ENCODE data around the gene RFX7.
"Not testable (repeated sequence)": the region's sequence is repeated elsewhere in the genome, so short reads cannot be mapped to it uniquely, and the experiment has no call there.

RFX7 gene

GRCh38 chr15:56203312-56203922 is 40.3 kb downstream of the RFX7 start:
- DNase-seq: not testable (repeated sequence)

- DNase-seq: no peak
Observed at GRCh38 chr15:56202701-56203100, 41.0 kb downstream of the RFX7 start.

GRCh38 chr15:56199038-56199437 is 44.6 kb downstream of the RFX7 start:
- no peak for DNase-seq

DNA sequence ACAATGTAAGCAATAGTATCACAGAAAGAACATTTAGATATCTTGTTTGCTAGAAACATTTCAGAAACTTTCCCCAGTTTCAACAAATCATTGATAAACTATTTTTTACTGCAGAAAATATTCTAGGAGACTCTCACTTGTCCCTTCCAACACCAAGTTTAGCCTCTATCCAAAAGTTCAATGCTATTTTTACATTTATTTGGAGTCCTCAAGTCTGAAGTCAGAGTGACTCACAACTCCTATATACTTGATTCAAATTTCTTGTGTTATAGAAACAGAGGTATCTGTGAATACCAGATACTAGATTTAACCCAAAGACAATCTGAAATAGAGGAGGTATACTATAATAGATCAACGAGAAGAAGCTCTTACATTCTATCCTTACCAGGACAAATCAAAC is 49.6 kb downstream of the RFX7 start:
- DNase-seq: no peak

DNA sequence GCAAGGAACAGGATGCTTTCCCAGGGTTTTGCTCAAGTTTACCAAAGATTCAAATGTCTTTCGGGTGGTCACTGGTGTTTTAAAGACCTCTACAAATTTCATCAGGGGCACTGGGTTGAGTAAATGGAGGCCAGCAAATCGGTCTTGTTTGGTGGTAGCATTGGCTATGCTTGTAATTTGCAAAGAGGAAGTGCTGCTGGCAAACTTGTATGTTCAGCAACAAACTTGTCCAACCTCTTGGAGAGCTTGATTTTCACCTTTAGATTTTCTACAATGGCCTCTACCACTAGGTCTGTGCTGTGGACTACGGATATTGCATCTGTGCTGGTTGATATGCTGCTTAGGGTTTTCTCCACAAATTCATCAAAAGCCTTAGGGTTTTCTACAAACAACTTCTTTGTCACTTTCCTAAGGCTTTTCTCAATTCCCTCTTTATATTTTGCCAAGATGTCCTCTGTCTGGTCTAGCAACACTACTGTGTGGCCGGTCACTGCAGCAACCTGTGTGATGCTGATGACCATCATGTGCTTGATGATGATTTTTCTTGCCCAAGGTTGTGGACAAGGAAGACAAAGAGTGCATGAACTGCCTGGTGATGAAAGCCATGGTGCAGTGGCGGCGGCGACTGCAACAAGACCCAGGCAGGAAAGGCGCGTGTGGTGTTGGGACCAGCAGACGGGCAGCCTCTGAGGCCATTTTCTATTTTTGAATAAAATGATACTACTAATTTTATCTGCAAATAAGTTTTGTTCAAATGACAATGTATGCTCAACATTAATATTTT is 50.8 kb downstream of the RFX7 start:
- no peak for DNase-seq

GRCh38 chr15:56187665-56188064 is 56.0 kb downstream of the RFX7 start:
- no peak for DNase-seq

GRCh38 chr15:56185980-56186379 is 57.7 kb downstream of the RFX7 start:
- DNase-seq: no peak

GRCh38 chr15:56184516-56184915 is 59.2 kb downstream of the RFX7 start:
- no peak for DNase-seq

DNA sequence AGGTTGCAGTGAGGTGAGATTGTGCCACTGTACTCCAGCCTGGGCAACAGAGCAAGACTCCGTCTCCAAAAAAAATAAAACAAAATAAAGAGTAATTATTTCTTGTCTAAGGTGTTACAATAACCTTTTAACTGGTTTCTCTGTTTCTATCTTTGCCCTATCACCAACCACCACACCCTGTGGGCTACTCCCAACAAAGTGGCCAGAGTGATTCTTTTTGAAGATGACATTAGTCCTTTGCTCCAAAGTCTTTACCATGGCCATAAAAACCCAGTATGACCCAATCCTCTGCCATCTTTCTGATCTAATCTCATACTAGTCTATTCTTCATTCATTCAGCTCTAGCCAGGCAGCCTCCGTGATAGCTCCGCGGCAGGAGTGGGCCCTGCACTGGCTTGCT is 62.8 kb downstream of the RFX7 start:
- no peak for DNase-seq

DNA sequence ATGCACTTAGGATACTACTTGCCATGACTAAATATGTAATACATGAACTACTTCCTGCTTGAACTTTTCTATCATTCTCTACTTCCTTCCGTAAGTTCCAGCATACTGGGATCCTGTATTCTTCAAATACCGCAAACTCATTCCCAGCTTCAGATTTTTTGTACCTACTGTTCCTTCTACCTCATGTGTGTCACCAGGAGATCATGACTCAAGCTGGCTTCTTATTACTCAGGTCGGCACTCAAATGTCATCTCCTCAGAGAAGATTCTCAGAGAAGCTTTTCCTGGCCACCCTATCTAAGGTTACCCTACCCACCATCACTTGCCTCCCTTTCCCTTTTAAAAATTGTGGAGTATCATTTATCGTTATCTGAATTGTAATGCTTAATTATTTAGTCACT is 66.7 kb downstream of the RFX7 start:
- DNase-seq: no peak

- DNase-seq: no peak
Observed at GRCh38 chr15:56175788-56176187, 67.9 kb downstream of the RFX7 start.

DNA sequence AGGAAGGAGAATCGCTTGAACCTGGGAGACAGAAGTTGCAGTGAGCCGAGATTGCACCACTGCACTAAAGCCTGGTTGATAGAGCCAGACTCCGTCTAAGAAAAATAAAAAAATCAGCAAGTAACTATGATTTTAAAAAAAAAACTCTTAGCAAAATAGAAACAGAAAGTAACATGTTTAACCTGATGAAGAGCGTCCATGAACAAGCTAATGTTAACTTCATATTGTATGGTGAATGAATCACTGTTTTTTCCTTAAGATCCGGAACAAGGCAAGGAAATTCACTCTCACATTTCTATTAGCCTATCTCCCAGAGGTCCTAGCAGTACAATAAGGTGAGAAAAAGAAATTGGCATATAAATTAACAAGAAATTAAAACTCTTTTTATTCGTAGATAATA is 69.0 kb downstream of the RFX7 start:
- DNase-seq: no peak

DNA sequence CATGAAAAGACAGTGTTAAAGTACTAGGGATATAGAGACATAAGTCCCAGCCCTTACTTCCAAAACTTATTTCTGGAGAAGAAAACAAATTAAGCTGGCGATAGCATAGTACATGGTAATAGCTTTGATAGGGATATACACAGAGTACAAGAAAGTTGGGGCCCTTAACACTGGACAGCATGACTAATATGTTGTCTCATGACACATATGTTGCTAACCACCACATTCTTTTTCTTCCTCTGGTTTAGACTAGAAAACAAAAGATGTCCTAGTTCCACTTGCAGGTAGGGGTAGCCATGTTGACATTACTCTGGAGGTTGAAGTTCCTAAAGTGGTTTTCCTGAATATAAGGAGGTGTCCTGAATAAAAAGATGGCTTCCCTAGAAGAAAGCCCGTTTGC is 75.3 kb downstream of the RFX7 start:
- DNase-seq: no peak

DNA sequence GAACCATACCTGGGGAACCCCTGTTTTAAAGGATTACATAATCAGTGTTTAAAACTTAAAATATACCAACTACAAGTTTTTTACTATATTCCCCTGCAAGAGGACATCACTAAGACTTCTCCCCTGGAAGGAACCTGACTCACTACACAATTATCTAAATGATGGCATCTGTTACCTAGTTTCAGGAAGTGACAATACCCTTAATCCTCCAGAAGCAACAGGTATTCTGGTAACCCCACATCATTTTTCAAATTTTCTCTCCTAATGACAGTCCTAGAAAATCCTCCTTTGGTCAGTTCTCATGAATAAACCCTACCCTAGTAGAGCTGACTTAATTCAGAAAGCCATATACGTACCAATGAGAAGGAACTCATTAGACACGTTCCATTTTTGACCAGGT is 78.4 kb downstream of the RFX7 start:
- DNase-seq: peak; percentile 29

GRCh38 chr15:56160966-56161365 is 82.7 kb downstream of the RFX7 start:
- no peak for DNase-seq

DNA sequence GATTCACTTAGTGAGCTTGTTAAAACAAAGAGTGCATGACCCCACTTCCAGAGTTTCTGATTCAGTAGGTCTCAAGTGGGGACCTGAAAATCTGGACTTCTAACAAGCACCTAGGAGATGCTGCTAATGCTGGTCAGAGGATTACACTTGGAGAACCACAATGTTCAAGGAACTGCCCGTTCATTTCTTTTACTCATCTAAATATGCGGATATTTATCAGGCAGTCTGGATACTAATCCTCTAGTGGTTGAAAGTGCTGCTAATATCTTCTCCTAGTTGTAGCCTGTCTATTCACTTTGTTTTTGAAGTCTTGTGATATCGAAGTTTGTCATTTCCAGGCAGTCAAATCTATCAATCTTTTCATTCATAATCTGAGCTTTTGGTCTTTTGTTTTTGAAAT is 86.8 kb downstream of the RFX7 start:
- DNase-seq: no peak

DNA sequence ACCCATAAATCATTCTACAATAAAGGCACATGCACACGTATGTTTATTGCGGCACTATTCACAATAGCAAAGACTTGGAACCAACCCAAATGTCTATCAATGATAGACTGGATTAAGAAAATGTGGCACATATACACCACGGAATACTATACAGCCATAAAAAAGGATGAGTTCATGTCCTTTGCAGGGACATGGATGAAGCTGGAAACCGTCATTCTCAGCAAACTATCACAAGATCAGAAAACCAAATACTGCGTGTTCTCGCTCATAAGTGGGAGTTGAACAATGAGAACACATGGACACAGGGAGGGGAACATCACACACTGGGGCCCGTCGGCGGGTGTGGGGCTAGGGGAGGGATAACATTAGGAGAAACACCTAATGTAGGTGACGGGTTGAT is 88.4 kb downstream of the RFX7 start:
- not testable (repeated sequence) for DNase-seq

DNA sequence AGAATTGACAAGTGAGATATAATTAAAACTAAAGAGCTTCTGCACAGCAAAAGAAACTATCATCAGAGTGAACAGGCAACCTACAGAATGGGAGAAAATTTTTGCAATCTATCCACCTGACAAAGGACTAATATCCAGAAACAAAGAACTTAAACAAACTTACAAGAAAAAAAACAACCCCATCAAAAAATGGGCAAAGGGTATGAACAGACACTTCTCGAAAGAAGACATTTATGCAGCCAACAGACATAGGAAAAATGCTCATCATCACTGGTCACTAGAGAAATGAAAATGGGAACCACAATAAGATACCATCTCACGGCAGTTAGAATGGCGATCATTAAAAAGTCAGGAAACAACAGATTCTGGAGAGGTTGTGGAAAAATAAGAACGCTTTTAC is 88.9 kb downstream of the RFX7 start:
- not testable (repeated sequence) for DNase-seq

GRCh38 chr15:56150204-56150603 is 93.5 kb downstream of the RFX7 start:
- DNase-seq: no peak

GRCh38 chr15:56148064-56148463 is 95.6 kb downstream of the RFX7 start:
- DNase-seq: no peak

DNA sequence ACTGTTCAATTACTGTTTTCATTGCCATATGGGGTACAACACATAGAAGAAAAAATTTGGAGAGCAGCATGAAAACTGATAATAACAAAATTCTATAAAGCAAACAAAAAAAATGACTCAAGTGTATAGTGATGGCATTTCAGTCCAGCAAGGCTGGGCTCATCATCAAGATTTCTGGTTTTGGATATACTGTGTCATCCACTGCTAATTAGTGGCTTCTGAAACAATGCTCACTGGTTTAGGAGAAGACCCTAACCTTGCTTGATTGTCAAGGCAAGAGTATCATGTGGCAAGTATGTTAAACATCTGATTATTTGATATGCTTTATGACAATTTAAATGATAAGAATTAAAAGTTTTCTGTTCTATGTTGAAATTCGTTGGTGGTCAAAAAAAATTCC is 96.9 kb downstream of the RFX7 start:
- no peak for DNase-seq

- no peak for DNase-seq
Observed at GRCh38 chr15:56128081-56128480, 115.6 kb downstream of the RFX7 start.

DNA sequence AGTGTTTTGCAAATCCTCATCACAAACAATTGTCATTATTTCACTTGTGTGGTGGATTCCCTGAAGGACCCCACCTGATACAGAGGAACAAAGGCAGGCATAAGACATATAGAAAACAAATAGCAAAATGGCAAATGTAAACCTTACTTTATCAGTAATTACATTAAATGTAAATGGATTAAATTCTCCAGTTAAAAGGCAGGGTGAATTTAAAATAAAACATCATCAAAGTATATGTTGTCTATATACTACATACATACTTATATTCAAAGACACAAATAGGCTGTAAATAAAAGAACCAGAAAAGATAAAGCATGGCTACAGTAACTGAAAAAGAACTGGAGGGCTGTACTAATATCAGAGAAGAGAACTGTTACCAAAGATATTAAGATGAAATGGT is 117.3 kb downstream of the RFX7 start:
- DNase-seq: no peak

GRCh38 chr15:56124391-56124790 is 119.3 kb downstream of the RFX7 start:
- DNase-seq: no peak

DNA sequence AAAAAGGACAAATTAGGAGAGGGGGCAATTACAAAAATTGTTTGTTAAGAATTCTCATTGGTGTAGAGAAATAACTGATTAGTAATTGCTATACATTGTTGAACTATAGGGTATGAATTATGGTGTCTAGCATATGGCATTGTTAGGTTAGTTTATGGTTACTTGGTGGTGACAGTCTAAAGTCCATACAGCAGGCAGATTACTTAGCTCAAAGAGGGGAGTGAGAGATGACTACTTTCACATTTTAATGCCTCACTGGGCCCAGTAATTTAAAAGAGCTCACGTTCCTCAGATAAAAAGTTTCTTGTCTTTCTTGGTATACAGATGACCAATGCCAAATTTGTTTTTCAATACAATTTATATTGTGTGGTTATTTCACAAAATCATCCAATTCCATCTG is 137.8 kb downstream of the RFX7 start:
- peak; percentile 11 for DNase-seq
